M059J (cell line): Measurements from ENCODE around the gene ZFP36. TPM values are rescaled to one million over a fixed set of nuclear protein-coding genes. Genes with fewer than 3 reads are reported as not detected.

ENCODE experiments used
- DNase-seq: peaks from one replicate; pipeline ENCODE4 v3.0.0-alpha.2; 2012; ENCODE audit warnings: low read depth
- total RNA-seq: library from RNA; depleted of rRNA; stranded (reverse); fragments of >200 nt; shearing (Covaris generic); gene quantifications from 2 replicates; pipeline ENCODE4 v1.2.3, GENCODE V29; 2014

ZFP36 gene
- total RNA-seq, 1 experiment from 2014 or later = 10.8 TPM

DNA sequence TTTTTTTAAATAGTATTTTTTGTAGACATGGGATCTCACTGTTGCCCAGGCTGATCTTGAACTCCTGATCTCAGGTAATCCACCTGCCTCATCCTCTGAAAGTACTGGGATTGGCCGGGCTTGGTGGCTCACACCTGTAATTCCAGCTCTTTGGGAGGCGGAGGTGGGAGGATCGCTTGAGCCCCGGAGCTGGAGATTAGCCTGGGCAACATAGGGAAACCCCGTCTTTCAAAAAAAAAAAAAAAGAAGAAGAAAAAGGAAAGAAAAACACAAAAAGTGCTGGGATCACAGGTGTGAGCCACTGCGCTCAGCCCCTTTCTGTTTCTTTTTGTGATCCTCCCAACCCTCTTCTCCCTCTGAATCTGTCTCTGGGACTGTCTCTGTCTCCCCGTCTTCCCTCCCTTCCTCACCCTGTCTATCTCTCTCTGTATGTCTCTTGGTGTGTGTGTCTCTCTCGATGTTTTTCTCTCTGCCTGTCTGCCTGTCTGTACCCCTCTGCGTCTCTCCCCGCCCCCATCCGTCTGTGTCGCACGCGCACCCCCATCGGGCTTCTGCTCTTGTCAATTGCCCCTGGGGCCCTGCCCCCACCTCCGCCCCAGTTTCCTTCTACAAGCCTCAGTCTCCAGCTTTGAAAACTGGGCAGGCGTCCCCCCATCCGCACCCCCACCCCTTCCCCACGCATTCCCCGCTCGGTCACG is 540 bp upstream of the ZFP36 start:
- no peak for DNase-seq

DNA sequence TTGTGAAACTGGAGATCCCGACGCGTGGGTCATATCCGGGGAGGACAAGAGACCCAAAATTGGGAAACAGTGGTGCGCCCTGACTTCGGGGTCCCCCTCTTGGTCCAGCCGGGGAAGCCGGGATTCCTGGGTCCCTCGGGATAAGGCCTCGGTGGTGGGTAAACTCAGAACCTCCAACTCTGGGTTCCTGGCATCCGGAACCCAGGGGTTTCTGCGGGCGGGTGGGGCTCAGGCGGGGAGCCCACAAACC is 688 bp downstream of the ZFP36 start:
- no peak for DNase-seq

DNA sequence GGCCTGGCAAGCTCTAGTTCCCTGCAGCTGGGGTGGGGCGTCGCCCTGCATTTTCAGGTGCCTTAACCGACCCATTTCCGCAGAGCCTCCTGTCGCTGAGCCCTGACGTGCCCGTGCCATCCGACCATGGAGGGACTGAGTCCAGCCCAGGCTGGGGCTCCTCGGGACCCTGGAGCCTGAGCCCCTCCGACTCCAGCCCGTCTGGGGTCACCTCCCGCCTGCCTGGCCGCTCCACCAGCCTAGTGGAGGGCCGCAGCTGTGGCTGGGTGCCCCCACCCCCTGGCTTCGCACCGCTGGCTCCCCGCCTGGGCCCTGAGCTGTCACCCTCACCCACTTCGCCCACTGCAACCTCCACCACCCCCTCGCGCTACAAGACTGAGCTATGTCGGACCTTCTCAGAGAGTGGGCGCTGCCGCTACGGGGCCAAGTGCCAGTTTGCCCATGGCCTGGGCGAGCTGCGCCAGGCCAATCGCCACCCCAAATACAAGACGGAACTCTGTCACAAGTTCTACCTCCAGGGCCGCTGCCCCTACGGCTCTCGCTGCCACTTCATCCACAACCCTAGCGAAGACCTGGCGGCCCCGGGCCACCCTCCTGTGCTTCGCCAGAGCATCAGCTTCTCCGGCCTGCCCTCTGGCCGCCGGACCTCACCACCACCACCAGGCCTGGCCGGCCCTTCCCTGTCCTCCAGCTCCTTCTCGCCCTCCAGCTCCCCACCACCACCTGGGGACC is 1.2 kb downstream of the ZFP36 start:
- DNase-seq = no peak

DNA sequence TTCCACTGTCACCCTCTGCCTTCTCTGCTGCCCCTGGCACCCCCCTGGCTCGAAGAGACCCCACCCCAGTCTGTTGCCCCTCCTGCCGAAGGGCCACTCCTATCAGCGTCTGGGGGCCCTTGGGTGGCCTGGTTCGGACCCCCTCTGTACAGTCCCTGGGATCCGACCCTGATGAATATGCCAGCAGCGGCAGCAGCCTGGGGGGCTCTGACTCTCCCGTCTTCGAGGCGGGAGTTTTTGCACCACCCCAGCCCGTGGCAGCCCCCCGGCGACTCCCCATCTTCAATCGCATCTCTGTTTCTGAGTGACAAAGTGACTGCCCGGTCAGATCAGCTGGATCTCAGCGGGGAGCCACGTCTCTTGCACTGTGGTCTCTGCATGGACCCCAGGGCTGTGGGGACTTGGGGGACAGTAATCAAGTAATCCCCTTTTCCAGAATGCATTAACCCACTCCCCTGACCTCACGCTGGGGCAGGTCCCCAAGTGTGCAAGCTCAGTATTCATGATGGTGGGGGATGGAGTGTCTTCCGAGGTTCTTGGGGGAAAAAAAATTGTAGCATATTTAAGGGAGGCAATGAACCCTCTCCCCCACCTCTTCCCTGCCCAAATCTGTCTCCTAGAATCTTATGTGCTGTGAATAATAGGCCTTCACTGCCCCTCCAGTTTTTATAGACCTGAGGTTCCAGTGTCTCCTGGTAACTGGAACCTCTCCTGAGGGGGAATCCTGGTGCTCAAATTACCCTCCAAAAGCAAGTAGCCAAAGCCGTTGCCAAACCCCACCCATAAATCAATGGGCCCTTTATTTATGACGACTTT is 2.0 kb downstream of the ZFP36 start:
- peak; percentile 66 for DNase-seq

DNA sequence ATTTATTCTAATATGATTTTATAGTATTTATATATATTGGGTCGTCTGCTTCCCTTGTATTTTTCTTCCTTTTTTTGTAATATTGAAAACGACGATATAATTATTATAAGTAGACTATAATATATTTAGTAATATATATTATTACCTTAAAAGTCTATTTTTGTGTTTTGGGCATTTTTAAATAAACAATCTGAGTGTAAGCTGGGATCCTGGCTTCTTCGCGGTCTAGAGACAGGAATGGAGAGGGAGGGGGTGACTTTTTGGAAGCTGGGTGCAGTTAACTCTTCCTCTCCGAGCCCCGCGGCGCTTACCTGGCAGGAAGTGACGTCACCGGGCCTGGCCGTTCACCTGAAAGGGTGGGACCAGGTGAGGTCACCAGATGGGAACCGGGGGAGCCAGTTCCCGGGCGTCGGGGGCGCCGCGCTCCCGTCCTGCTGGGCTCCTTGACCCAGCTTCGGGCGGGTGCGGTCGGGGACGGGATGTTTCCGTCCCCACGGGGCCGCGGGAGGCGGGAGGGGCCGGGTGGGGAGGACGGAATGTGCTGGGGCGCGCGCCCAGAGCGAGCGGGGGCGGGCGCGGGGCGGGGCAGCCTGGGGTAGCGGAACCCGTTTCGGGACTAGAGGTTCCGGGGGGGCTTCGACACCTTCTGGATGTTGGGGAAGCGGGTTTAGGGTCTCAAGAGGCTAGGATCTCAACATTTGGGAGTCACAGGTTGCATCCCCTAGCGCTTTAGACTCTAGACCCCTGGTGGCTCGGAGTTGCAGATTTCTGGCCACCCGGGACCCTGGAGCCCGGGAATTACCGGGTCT is 2.8 kb downstream of the ZFP36 start:
- DNase-seq = peak; percentile 76

DNA sequence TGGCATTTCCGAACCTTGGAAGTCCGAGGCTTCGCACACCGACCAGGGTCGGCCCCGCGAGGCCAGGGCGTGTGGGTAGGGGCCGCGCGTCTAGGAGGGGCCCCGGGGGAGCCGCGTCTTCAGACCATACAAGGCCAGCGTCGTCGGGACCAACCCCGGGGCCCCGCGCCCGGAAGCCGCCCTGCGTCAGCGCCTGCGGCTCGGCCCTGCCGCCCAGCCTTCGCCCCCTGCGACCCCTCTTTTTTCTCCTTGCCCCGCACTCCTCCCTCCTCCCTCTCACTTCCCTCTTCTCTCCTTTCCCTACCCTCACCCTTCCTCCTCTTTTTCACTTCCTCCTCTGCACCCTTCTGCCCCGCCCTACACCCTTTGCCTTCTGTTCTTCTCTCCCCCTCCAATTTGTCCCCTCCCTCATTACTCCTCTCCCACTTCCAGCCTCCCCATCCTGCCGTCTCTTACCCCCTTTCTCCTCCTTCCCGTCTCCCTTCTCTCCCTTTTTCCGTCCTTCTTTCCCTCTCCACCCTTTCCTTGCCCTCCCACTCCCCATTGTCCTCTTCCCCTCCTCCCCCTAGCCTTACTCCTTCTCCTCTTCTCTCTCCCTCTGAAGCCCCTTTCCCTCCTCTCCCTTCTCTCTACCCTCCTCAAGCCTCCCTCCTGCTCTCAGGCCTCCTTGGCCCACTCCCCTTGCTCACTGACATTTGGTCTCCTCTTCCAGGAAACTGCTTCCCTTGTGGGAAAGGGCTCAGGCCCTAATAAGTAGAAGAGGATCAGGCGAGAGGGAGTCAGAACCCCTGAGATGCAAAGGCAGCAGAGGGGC is 3.6 kb downstream of the ZFP36 start:
- DNase-seq = peak; percentile 60

DNA sequence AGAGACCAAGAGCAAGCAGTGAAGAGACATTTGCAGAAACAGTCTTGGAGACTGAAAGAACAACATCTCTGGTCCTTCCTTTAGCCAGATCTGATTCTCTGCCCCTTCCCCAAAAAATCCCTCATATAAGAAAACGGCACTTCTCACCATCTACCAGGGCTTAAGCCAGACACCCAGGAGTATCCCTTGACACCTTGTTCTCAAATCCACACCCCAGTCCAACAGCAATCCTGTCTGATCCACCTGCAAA is 4.1 kb downstream of the ZFP36 start:
- no peak for DNase-seq

DNA sequence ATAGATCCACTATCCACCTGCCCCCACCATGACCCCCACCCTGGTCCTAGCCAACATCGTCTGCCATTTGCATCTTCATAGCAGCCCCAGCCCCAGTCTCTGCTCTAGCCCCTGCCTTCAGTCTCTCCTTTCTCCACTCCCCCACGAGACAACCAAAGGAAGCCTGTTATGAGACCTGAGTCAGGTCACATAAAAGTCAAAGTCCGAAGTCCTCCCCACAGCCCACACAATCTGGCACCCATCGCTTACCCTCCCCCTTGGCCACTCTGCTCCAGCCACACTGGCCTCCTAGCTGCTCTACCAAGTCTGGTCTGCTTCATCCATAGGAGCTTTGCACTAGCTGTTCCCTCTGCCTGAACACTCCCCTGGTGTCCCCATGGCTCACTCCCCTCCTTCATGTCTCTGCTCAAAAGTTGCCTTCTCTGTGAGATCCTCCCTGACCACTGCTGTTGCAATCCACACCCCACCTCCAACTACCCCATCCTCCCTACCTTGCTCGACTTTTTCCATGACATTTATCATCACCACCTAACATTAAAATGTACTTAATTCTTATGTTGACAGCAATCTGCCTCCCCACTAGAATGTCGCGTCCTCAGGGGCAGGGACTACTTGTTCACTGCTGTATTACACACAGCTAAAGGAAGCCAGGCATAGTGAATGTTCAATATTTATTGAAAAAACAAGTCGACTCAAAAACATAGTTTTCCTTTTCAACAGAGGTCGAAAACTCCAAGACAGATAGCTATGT is 4.6 kb downstream of the ZFP36 start:
- DNase-seq = peak; percentile 45

DNA sequence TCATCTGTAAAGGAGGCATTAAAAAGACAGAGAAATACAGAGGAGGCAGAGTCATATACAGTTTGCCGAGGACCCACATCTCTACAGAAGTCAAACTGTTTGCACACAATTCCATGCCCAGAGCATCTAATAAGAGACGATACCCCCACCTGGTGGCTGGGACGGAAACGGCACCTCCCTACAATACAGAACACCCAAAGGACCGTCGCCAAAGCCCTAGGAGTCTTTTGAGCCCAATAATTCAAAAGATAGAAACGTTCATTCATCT is 5.1 kb downstream of the ZFP36 start:
- peak; percentile 91 for DNase-seq

DNA sequence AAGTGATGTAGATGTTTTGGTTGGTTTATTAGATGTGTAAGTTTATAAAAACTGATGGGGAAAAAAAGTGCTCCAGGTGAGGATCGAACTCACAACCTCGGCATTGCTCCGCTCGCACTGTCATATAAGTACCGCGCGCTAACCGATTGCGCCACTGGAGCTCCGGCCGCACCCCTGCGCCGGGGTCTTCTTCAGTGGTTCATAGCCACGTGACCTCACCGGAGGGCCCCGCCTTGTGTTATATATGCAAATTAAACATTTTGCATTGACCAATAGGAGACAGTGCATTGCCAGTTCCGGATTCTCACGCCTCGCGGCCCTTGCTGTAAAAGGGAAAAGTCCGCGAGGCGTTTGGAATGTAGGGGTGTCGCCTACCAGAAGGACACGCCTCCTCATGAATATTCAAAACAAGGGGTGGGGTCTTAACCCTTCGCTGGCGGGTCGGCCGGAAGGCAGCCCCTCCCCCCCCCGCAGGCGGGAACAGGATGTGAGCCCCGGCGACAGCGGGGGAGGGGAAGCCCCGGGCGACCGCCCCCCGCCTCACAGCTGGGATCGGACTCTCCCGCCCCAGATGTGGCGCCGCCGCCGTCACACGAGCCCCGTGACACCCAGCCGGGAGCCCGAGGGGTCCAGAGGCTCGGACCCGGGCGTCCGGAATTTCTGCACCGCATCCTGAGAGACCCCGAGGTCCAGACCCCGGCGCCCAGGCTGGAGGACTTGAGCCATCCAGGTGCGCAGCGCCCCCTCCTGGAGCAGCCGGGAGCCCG is 5.6 kb downstream of the ZFP36 start, which contains the start of gene PLEKHG2:
Gene PLEKHG2, plus strand, starts transcription at position 570 of the 767 bp plus-strand sequence. CDS start 1,418 bp downstream, outside the sequence.
- DNase-seq = peak; percentile 99

DNA sequence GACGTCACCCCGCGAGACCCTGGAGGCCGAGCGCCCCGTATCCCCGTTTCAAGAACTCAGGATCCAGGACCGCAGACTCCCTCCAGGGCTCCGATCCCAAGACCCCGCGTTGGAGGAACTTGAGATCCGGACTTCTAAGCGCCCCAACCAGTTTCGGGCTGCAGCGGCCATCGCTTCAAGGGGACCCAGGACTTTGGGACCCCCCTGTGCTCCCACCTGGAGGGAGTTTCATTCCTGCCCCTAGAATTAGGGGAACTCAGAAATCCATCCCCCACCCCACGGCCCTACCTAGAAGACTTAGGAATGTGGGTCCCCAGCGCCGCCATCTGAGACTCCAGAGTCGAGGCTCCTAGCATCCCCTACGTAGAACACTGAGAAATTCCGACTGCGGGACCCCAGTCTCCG is 6.2 kb downstream of the ZFP36 start:
- peak; percentile 32 for DNase-seq

DNA sequence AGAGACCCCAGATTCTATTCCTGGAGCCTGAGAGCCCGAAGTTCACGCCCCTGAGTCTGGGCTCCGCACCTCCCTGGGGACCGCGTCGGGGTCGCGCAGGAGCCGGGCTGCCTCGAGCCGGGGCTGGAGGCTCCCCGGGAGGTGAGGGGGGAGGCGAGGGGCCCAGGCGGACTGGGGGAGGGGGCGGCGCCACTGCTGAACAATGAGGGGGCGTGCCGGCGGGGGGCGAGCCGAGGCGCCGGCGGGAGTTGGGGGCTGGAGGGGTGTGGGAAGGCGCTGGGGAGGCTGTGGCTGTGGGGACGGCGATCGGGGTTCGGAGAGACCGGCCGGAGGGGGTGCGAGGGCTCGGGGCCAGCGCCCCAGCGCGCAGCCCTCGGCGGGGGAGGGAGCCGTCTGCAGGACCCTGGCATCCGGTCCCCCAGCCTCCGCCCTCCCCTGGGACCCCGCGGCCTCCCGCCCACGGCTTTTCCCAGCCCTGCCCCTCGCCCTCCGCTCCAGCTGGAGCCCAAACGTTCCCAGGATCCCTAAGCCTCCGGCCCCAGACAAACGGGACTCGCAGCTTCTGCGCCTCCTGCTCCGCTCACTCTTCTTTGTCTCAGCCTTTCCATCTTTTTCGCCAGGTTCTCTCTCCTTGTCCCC is 6.7 kb downstream of the ZFP36 start:
- DNase-seq = peak; percentile 41

DNA sequence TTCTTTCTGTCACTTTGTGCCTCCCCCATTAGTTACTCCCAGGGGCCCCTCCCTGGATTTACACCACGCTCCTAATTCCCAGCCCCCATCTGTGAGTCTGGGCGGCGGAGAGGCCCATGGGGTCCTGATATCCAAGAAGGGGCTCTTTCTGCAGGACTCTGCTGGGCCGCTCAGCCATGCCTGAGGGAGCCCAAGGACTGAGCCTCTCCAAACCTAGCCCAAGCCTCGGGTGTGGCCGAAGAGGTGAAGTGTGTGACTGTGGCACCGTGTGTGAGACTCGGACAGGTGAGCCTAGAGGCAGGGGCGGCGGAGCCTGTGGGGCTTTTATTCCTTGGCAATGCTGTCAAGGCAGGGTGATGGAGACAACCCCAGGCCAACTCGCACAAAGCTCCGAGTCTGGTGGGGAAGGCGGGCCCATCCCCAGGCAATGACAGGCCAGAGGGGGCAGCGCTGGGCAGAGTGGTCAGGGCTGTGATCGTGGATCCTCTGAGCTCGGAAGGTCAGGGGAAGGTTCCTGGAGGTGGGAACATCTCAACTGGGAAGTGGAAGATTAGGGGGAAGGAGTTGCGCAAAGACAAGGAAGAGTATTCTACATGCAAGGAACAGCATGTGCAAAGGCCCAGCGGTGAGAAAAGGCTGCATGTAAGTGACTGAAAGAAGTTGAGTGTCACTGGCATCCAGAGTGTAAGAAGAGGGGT is 7.4 kb downstream of the ZFP36 start:
- no peak for DNase-seq

DNA sequence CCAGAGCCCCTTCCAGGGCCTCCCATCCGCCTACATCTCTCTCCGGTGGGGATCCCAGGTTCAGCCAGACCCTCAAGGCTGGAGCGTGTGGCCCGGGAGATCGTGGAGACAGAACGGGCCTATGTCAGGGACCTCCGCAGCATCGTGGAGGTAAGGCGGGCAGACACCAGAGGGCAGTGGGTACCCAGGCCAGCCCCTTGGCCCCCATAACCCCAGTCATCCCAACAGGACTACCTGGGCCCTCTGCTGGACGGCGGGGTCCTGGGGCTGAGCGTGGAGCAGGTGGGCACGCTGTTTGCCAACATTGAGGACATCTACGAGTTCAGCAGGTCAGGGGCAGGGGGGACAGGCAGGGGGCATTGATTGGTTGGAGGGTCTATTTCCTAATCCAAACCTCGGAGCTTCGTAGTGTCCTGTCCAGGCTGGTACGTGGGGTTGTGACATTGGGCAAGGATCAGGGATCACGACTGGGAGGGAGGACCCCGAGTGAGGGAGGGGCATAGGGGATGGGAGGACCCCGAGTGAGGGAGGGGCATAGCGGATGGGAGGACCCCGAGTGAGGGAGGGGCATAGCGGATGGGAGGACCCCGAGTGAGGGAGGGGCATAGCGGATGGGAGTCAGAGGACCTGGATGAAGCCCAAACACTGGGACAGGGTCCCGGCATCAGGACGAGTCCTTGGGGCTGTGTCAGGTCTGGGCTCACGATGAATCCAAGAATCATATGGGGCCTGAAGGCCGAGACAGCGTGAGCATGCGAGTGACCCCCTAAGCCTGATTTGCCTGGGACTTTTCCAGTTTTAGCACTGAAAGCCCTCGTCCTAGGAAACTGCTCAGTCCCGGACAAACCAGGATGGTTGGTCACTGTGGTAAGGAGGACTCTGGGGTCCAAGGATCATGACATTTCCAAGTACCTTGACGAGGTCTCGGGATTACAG is 8.7 kb downstream of the ZFP36 start:
- no peak for DNase-seq

DNA sequence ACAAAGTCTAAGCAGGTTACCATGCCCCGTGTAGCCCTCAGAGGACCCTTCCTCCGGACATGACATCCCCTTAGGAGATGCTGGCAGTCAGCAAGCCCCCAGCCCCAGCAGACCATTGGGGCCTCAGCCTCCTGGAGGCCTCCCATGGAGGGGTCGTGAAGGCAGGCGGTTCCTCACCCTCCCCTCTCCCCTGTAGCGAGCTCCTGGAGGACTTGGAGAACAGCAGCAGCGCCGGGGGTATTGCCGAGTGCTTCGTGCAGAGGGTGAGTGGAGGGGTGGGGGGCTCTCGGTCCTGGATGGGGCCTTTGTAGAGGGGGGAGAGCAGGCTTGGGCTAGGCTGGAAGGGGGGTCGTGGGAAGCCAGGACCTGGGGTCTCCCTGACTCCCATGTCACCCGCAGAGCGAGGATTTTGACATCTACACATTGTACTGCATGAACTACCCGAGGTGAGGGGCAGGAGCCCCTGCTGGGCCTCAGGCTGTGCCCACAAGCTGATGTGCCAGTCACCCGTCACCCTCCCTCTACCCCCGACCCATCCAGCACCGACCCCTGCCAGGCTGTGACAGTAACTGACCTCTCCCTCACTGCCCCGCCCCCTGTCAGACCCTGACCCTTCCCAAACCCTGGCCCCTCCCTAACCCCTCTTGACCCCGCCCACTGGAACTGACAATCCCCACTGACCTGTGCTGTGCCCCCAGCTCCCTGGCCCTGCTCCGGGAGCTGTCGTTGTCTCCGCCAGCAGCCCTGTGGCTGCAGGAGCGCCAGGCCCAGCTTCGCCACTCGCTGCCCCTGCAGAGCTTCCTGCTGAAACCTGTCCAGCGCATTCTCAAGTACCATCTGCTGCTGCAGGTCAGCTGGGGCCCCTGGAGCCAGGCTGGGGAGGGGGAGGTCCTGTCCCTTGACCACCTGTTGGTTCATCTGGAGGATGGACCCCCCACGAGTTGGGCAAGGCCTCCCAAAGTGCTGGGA is 9.8 kb downstream of the ZFP36 start:
- DNase-seq = no peak

DNA sequence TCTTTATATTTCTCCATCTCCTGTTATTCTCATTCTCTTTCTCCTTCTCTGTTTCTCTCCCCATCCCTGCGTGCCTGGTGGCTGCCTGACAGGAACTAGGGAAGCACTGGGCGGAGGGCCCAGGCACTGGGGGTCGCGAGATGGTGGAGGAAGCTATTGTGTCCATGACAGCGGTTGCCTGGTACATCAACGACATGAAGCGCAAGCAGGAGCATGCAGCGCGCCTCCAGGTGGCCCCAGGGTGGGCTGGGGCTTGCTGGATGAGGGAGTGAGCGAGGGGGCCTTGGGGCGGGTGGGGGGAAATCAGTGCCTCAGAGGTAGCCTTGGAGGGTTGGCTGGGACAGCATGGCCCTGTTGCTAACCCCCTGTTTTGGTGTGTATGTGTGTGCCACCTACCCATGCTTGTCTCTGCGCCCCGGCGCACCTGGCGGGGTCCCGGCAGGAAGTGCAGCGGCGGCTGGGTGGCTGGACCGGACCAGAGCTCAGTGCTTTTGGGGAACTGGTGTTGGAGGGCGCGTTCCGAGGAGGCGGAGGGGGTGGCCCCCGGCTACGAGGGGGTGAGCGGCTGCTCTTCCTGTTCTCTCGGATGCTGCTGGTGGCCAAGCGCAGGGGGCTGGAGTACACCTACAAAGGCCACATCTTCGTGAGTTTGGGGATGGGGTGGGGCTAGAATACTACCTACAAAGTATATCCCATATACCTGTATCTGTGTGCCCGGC is 11.0 kb downstream of the ZFP36 start:
- no peak for DNase-seq
